ENCODE measurements around the gene AFTPH.

AFTPH gene

DNA sequence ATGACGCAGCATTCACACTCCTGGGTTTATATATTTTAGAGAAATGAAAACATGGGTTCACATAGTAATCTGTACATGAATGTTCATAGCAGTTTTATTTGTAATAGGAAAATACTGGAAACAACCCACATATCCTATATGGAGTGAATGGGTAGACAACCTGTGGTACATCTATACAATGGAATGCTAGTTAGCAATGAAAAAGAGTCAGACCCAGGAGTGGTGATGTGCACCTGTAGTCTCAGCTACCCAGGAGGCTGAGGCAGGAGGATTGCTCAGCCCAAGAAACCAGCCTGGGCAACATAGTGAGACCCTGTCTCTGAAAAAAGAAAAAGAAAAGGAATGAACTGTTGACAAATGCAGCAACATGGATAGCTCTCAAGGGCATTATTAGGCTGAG is 25.9 kb downstream of the AFTPH start:
- no peak for TF ChIP-seq YY1 (IDR thresholded peaks at IDR 0.05; ENCODE audit: low read depth)
- TF ChIP-seq TCF12 (IDR thresholded peaks at IDR 0.05; ENCODE audit: low read depth): no peak
- TF ChIP-seq EGR1 (IDR thresholded peaks at IDR 0.05): no peak
- TF ChIP-seq NFIC (IDR thresholded peaks at IDR 0.05): no peak
- TF ChIP-seq CREB1 (IDR thresholded peaks at IDR 0.05; ENCODE audit: low read depth): no peak
- TF ChIP-seq TAF1 (IDR thresholded peaks at IDR 0.05; ENCODE audit: low read depth): no peak
- no peak for TF ChIP-seq ZBTB7A (IDR thresholded peaks at IDR 0.05; ENCODE audit: low read depth)
- no peak for TF ChIP-seq FOXM1 (IDR thresholded peaks at IDR 0.05; ENCODE audit: borderline replicate concordance, low read depth)
- TF ChIP-seq, protein P1, sequence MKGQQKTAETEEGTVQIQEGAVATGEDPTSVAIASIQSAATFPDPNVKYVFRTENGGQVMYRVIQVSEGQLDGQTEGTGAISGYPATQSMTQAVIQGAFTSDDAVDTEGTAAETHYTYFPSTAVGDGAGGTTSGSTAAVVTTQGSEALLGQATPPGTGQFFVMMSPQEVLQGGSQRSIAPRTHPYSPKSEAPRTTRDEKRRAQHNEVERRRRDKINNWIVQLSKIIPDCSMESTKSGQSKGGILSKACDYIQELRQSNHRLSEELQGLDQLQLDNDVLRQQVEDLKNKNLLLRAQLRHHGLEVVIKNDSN (IDR thresholded peaks at IDR 0.05): no peak
- TF ChIP-seq TEAD4 (IDR thresholded peaks at IDR 0.05): no peak
- no peak for TF ChIP-seq RAD21 (IDR thresholded peaks at IDR 0.05; ENCODE audit: low read depth)

DNA sequence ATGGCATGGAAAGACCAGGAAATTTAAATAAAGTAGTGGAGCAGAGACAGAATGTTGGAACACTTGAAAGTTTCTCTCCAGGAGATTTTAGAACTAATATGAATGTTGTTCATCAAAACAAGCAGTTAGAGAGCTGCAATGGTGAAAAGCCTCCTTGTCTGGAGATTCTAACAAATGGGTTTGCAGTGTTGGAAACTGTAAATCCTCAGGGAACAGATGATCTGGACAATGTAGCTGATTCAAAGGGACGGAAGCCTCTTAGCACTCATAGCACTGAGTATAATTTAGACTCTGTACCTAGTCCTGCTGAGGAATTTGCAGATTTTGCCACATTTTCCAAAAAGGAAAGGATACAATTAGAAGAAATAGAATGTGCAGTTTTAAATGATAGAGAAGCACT is 27.7 kb downstream of the AFTPH start:
- no peak for TF ChIP-seq FOXM1 (IDR thresholded peaks at IDR 0.05; ENCODE audit: borderline replicate concordance, low read depth)
- TF ChIP-seq TCF12 (IDR thresholded peaks at IDR 0.05; ENCODE audit: low read depth): no peak
- no peak for TF ChIP-seq CEBPB (IDR thresholded peaks at IDR 0.05)
- no peak for TF ChIP-seq CREB1 (IDR thresholded peaks at IDR 0.05; ENCODE audit: low read depth)
- no peak for TF ChIP-seq EP300 (IDR thresholded peaks at IDR 0.05; ENCODE audit: borderline replicate concordance)
- no peak for TF ChIP-seq TEAD4 (IDR thresholded peaks at IDR 0.05)
- no peak for TF ChIP-seq YY1 (IDR thresholded peaks at IDR 0.05; ENCODE audit: low read depth)

DNA sequence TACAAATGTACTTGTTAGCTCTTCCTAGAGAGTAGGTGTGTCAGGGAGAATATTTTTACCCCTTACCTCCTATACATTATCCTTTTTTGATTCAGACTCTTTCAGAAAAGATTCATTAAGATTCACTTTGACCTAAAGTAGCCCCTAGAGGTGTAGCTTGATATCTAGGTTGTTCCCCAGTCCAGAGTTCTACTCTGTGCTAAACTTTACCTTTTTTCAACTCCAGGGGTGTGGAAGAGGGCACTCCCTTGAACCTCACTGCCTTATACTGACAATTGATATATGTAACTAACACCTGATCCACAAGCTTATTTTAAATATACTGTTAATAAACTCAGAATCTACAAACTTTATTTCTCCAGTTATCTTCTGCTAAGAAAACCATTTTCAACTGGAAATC is 30.0 kb downstream of the AFTPH start:
- TF ChIP-seq EP300 (IDR thresholded peaks at IDR 0.05; ENCODE audit: borderline replicate concordance): no peak
- TF ChIP-seq, protein P1 (IDR thresholded peaks at IDR 0.05): no peak
- TF ChIP-seq, protein P2, sequence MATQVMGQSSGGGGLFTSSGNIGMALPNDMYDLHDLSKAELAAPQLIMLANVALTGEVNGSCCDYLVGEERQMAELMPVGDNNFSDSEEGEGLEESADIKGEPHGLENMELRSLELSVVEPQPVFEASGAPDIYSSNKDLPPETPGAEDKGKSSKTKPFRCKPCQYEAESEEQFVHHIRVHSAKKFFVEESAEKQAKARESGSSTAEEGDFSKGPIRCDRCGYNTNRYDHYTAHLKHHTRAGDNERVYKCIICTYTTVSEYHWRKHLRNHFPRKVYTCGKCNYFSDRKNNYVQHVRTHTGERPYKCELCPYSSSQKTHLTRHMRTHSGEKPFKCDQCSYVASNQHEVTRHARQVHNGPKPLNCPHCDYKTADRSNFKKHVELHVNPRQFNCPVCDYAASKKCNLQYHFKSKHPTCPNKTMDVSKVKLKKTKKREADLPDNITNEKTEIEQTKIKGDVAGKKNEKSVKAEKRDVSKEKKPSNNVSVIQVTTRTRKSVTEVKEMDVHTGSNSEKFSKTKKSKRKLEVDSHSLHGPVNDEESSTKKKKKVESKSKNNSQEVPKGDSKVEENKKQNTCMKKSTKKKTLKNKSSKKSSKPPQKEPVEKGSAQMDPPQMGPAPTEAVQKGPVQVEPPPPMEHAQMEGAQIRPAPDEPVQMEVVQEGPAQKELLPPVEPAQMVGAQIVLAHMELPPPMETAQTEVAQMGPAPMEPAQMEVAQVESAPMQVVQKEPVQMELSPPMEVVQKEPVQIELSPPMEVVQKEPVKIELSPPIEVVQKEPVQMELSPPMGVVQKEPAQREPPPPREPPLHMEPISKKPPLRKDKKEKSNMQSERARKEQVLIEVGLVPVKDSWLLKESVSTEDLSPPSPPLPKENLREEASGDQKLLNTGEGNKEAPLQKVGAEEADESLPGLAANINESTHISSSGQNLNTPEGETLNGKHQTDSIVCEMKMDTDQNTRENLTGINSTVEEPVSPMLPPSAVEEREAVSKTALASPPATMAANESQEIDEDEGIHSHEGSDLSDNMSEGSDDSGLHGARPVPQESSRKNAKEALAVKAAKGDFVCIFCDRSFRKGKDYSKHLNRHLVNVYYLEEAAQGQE (IDR thresholded peaks at IDR 0.05; ENCODE audit: low read depth): no peak
- TF ChIP-seq NFIC (IDR thresholded peaks at IDR 0.05): no peak
- TF ChIP-seq TCF12 (IDR thresholded peaks at IDR 0.05; ENCODE audit: low read depth): no peak
- TF ChIP-seq ZBTB7A (IDR thresholded peaks at IDR 0.05; ENCODE audit: low read depth): no peak
- TF ChIP-seq YY1 (IDR thresholded peaks at IDR 0.05; ENCODE audit: low read depth): no peak
- TF ChIP-seq EGR1 (IDR thresholded peaks at IDR 0.05): no peak
- TF ChIP-seq, protein P3, sequence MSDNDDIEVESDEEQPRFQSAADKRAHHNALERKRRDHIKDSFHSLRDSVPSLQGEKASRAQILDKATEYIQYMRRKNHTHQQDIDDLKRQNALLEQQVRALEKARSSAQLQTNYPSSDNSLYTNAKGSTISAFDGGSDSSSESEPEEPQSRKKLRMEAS (IDR thresholded peaks at IDR 0.05): no peak
- no peak for TF ChIP-seq TEAD4 (IDR thresholded peaks at IDR 0.05)
- TF ChIP-seq TAF1 (IDR thresholded peaks at IDR 0.05; ENCODE audit: low read depth): no peak
- TF ChIP-seq FOXM1 (IDR thresholded peaks at IDR 0.05; ENCODE audit: borderline replicate concordance, low read depth): no peak
- no peak for TF ChIP-seq RAD21 (IDR thresholded peaks at IDR 0.05; ENCODE audit: low read depth)

DNA sequence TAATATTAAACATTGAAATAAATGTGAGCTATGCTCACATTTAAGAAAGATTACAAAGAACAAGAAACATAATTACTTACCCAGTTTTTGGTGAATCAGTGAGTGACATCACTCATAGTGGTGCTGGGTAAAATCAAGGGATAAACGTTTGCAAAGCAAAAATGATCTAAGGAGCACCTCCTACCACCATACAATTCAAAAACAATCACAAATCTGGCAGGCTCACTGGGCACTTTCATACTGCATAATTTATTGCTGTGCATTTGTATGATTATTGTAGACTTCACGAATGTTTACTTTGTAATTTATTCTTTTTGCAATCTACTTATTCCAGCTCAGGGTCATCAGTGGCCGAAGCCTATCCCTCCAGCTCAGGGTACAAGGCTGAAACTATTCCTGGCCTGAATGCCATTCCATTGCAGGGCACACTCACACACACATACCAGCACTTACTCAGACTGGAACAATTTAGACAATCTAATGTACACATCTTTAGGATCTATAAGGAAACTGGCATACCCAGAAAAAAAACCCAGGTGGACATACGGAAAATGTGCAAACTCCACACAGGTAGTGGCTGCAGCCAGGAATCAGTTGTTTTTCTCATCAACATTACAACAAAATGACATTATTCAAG is 34.4 kb downstream of the AFTPH start:
- TF ChIP-seq TAF1 (IDR thresholded peaks at IDR 0.05; ENCODE audit: low read depth) (no peak), EP300 (IDR thresholded peaks at IDR 0.05; ENCODE audit: borderline replicate concordance) (no peak), TEAD4 (IDR thresholded peaks at IDR 0.05) (no peak), CEBPB (IDR thresholded peaks at IDR 0.05) (no peak), TCF12 (IDR thresholded peaks at IDR 0.05; ENCODE audit: low read depth) (no peak), ZBTB7A (IDR thresholded peaks at IDR 0.05; ENCODE audit: low read depth) (no peak), FOXM1 (IDR thresholded peaks at IDR 0.05; ENCODE audit: borderline replicate concordance, low read depth) (no peak), NFIC (IDR thresholded peaks at IDR 0.05) (no peak), EGR1 (IDR thresholded peaks at IDR 0.05) (no peak), RAD21 (IDR thresholded peaks at IDR 0.05; ENCODE audit: low read depth) (no peak), CREB1 (IDR thresholded peaks at IDR 0.05; ENCODE audit: low read depth) (no peak)
- TF ChIP-seq, protein P3 (IDR thresholded peaks at IDR 0.05): no peak
- TF ChIP-seq, protein P1 (IDR thresholded peaks at IDR 0.05): no peak
- TF ChIP-seq, protein P2 (IDR thresholded peaks at IDR 0.05; ENCODE audit: low read depth): no peak

DNA sequence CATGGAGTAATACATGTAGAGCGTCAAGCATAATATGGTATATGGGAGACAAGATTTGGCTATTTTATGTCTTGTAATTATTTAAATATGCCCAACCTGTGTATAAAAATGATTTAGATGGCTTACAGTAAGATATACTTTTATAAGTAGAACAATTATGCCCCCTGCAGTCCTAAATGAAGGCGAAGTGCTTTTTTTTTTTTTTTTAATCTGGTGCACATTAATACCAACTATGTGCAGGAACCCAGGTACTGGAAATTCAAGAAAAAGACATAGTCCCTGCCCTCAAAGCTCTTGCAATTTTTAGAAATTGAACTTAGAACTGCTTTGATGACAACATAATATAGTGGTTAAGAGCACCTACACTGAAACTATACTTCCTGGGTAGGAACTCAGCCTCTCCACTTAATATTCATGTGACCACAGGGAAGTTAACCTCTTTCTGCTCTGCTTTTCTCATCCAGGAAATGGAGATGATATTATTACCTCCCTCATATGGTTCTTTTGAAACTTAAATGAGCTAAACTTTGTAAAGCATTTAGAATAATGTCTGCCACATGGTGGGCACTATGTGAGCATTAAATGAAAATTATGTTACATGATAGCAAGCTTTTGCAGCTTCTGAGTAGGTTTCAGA is 38.1 kb downstream of the AFTPH start:
- TF ChIP-seq RAD21 (IDR thresholded peaks at IDR 0.05; ENCODE audit: low read depth) (peak; percentile 43; the same call in 1 of the 2 replicates), FOXM1 (IDR thresholded peaks at IDR 0.05; ENCODE audit: borderline replicate concordance, low read depth) (no peak), ZBTB7A (IDR thresholded peaks at IDR 0.05; ENCODE audit: low read depth) (no peak)
